Body of pancreas (tissue), 4 donors: ENCODE data around the gene MYO1E. TPM values are rescaled to one million over a fixed set of nuclear protein-coding genes. Genes with fewer than 3 reads are reported as not detected.

Source experiments
- ATAC-seq: fragments of 150-250 bp; one replicate; pipeline ENCODE4 v1.9.1; 2016
- DNase-seq, 4 donors: peaks; one replicate each; pipeline ENCODE4 v3.0.0-alpha.2; 2019
- H3K27ac ChIP-seq, 4 donors: fragments of 200-600 bp; sonication (generic); 1 replicate in 3 of 4; 2 replicates in 1 of 4; pipeline versions ENCODE4 v1.5.1 to v1.6.1; 2016 to 2019; ENCODE audit warnings: mild to moderate bottlenecking in 1 of 4, mixed read lengths in 1 of 4, moderate library complexity in 1 of 4
- H3K27me3 ChIP-seq, 2 donors: fragments of 200-600 bp; sonication (generic); one replicate each; pipeline ENCODE4 v1.6.0; 2016; ENCODE audit warnings: mild to moderate bottlenecking in 1 of 2
- H3K36me3 ChIP-seq, 2 donors: fragments of 200-600 bp; sonication (generic); replicated peaks in 1 of 2; 2 replicates each; pipeline ENCODE4 v1.5.1; 2016; ENCODE audit warnings: low read depth in 2 of 2; ENCODE audit not compliant: insufficient read depth in 1 of 2
- H3K4me1 ChIP-seq: fragments of 200-600 bp; sonication (generic); one replicate; pipeline ENCODE4 v1.6.0; 2016
- H3K4me3 ChIP-seq, 2 donors: fragments of 200-600 bp; sonication (generic); 1 replicate in 1 of 2; 2 replicates in 1 of 2; pipeline ENCODE4 v1.5.1; 2016 to 2019
- H3K9me3 ChIP-seq, 3 donors: fragments of 200-600 bp; sonication (generic); 1 replicate in 2 of 3; 2 replicates in 1 of 3; pipeline ENCODE4 v1.5.1; 2016
- POLR2A ChIP-seq, 3 donors: fragments of 450-650 bp; IDR thresholded peaks; one replicate each; pipeline ENCODE4 v1.6.1; 2016; ENCODE audit warnings: antibody characterized with exemption in 3 of 3, mild to moderate bottlenecking in 2 of 3
- WGBS, 2 donors: methylation state at CpG; one replicate each; pipeline ENCODE4 v1.1.5; 2017; 5-methylcytosine and 5-hydroxymethylcytosine counted together
- intact Hi-C: fragments of 100-400 bp; cut with DNase I; formaldehyde crosslinking; loops from one replicate; pipeline ENCODE4 v1.15.1; 2023
- total RNA-seq, 2 donors: library from RNA; depleted of rRNA; stranded (reverse); fragments of >200 nt; gene quantifications; one replicate each; pipeline ENCODE4 v1.1.0, GENCODE V29; 2016
- TF ChIP-seq, protein P1 (sequence below), 7 experiments: fragments of 450-650 bp in 4 of 7; fragments of 200-600 bp in 3 of 7; sonication (generic) in 3 of 7; IDR thresholded peaks; one replicate each; pipeline ENCODE4 v1.5.1; 2016 to 2019; ENCODE audit warnings: antibody characterized with exemption in 7 of 7

The MYO1E gene
- total RNA-seq, 2 donors from 2014 or later: 14.0 to 48.5 TPM

DNA sequence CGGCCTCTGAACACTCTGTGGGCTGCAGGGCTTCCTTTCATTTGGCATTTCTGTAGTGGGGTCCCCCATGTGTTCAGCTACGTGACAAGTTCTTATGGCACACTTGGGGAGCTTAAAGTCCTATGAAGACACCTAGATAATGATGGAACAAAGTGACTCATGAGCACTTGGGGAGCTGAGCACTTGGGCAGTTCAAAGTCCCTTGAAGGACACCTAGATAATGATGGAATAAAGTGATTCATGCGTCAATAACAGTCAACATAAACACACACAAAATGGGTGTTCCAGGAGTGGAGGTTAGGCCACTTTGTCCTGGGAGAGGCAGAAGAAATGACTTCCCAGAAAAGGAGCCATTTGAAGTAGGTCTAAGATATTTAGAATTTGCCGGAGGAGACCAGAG lies 99.4 kb downstream of the MYO1E start:
- H3K4me1 ChIP-seq: peaks cover 7% of the 10 kb centered on the region
- no peaks in the 10 kb centered on the region for H3K36me3 ChIP-seq
- H3K9me3 ChIP-seq: no peaks in the 10 kb centered on the region
- WGBS, 2 donors: 93 to 95% methylated on average over 4 of the region's 4 CpGs
- no peak overlapping the region for H3K27ac ChIP-seq
- no peaks in the 10 kb centered on the region for H3K27me3 ChIP-seq
- no peak overlapping the region for H3K4me3 ChIP-seq
- ATAC-seq (no peak), DNase-seq (no peak)
- no peak for TF ChIP-seq POLR2A (IDR thresholded peaks at IDR 0.05)
- TF ChIP-seq, protein P1, sequence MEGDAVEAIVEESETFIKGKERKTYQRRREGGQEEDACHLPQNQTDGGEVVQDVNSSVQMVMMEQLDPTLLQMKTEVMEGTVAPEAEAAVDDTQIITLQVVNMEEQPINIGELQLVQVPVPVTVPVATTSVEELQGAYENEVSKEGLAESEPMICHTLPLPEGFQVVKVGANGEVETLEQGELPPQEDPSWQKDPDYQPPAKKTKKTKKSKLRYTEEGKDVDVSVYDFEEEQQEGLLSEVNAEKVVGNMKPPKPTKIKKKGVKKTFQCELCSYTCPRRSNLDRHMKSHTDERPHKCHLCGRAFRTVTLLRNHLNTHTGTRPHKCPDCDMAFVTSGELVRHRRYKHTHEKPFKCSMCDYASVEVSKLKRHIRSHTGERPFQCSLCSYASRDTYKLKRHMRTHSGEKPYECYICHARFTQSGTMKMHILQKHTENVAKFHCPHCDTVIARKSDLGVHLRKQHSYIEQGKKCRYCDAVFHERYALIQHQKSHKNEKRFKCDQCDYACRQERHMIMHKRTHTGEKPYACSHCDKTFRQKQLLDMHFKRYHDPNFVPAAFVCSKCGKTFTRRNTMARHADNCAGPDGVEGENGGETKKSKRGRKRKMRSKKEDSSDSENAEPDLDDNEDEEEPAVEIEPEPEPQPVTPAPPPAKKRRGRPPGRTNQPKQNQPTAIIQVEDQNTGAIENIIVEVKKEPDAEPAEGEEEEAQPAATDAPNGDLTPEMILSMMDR (IDR thresholded peaks at IDR 0.05): no peak
- intact Hi-C loops: no loop called here

GRCh38 chr15:59271595-59272201 lies 101.0 kb downstream of the MYO1E start:
- H3K27ac ChIP-seq: no peak overlapping the region
- no peaks in the 10 kb centered on the region for H3K36me3 ChIP-seq
- no peak for DNase-seq
- no peak for ATAC-seq
- intact Hi-C loops: no loop called here
- no peaks in the 10 kb centered on the region for H3K27me3 ChIP-seq
- no peak overlapping the region for H3K4me3 ChIP-seq
- TF ChIP-seq POLR2A (IDR thresholded peaks at IDR 0.05): no peak
- TF ChIP-seq, protein P1 (IDR thresholded peaks at IDR 0.05): no peak
- WGBS, 2 donors: 73 to 81% methylated on average over 7 of the region's 7 CpGs
- H3K4me1 ChIP-seq: peaks cover 7% of the 10 kb centered on the region
- H3K9me3 ChIP-seq: no peaks in the 10 kb centered on the region

- peaks cover 5% of the 10 kb centered on the region for H3K4me1 ChIP-seq
- TF ChIP-seq, protein P1 (IDR thresholded peaks at IDR 0.05): no peak
- no peak for TF ChIP-seq POLR2A (IDR thresholded peaks at IDR 0.05)
- no peaks in the 10 kb centered on the region for H3K27me3 ChIP-seq
- WGBS, 2 donors: 86 to 88% methylated on average over 10 of the region's 10 CpGs
- H3K4me3 ChIP-seq: no peak overlapping the region
- DNase-seq (no peak), ATAC-seq (no peak)
- no peaks in the 10 kb centered on the region for H3K36me3 ChIP-seq
- H3K9me3 ChIP-seq: no peaks in the 10 kb centered on the region
- intact Hi-C loops: no loop called here
- no peak overlapping the region for H3K27ac ChIP-seq
These were observed 103.7 kb downstream of the MYO1E start for GRCh38 chr15:59268852-59269407.

DNA sequence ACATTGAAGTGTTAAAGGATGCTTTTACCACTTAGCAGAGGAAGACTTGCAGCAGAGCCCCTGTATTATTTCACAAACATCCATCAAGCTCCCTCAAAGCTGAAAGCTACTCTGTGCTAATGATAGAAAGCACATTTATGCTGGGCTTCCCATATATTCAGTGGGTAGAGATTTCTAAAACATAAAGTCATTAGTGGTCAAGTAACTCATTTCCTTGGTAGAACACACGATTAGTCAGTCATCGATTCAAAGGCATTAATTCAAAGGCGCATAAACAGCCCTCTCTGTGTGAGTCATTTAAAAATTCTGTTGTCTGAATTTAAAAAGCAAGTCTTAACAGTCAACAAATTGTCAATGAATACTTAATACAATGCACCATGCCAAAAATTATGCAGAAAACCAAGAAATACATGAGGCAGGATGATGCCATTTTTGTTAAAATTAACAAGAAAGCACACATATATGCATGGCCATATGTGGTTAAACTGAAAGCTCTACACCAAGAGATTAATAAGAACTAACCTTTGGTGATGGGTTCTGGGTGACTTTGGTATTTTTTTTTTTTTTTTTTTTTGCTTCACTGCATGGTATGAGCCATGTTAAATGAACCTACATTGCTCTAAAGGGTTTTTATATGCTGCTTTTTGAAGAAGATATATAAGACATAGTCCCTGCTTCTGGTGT lies 104.4 kb downstream of the MYO1E start:
- TF ChIP-seq POLR2A (IDR thresholded peaks at IDR 0.05): no peak
- TF ChIP-seq, protein P1 (IDR thresholded peaks at IDR 0.05): no peak
- Histone ChIP-seq H3K27me3 (no peaks in the 10 kb centered on the region), H3K4me3 (no peak overlapping the region), H3K4me1 (peaks cover 5% of the 10 kb centered on the region), H3K27ac (no peak overlapping the region), H3K36me3 (no peaks in the 10 kb centered on the region), H3K9me3 (no peaks in the 10 kb centered on the region)
- intact Hi-C loops: no loop called here
- ATAC-seq: no peak
- DNase-seq: no peak
- WGBS, 2 donors: 90 to 91% methylated on average over 3 of the region's 3 CpGs
